Keratinocyte (primary cell): ENCODE data around the gene SKA1. TPM values are rescaled to one million over a fixed set of nuclear protein-coding genes. Genes with fewer than 3 reads are reported as not detected.

Source experiments
- DNase-seq: peaks from one replicate; pipeline ENCODE4 v3.0.0-alpha.2; 2011; ENCODE audit warnings: low read depth, missing footprints, low spot score
- FAIRE-seq: peaks from 2 replicates; lab custom pipeline; 2011; peaks lifted over from hg19 to GRCh38; lab: Jason Lieb, UNC
- H2AFZ ChIP-seq: 2 replicates; pipeline ENCODE4 v1.6.0; 2012; ENCODE audit warnings: low read length, control low read depth, inconsistent platforms; ENCODE audit not compliant: control insufficient read depth
- H3K27ac ChIP-seq: 2 replicates; pipeline ENCODE4 v1.5.1; 2011; ENCODE audit warnings: low read length; ENCODE audit not compliant: control insufficient read depth, insufficient read depth
- H3K27me3 ChIP-seq: 3 replicates; pipeline ENCODE4 v1.6.0; 2011; ENCODE audit warnings: low read length; ENCODE audit not compliant: control insufficient read depth, insufficient read depth; ENCODE audit errors: extremely low read depth
- H3K36me3 ChIP-seq, 2 experiments: 2 replicates in 1 of 2; 3 replicates in 1 of 2; pipeline ENCODE4 v1.5.1; 2011; ENCODE audit warnings: low read length in 2 of 2, mild to moderate bottlenecking in 1 of 2; ENCODE audit not compliant: control insufficient read depth in 2 of 2, insufficient read depth in 2 of 2; ENCODE audit errors: extremely low read depth in 1 of 2
- H3K4me1 ChIP-seq: 3 replicates; pipeline ENCODE4 v1.5.1; 2011; ENCODE audit warnings: low read length; ENCODE audit not compliant: control insufficient read depth, insufficient read depth; ENCODE audit errors: extremely low read depth
- H3K4me2 ChIP-seq: 3 replicates; pipeline ENCODE4 v1.6.0; 2011; ENCODE audit warnings: low read depth, low read length; ENCODE audit not compliant: control insufficient read depth, insufficient read depth; ENCODE audit errors: extremely low read depth
- H3K4me3 ChIP-seq, 3 experiments: fragments of 200-600 bp in 1 of 3; sonication (generic) in 1 of 3; 2 replicates in 2 of 3; 3 replicates in 1 of 3; pipeline ENCODE4 v1.5.1; 2011 to 2016; ENCODE audit warnings: low read length in 3 of 3, mild to moderate bottlenecking in 3 of 3, control low read depth in 2 of 3, inconsistent platforms in 1 of 3, low read depth in 1 of 3, mixed read lengths in 1 of 3, mixed run types in 1 of 3, moderate library complexity in 1 of 3; ENCODE audit not compliant: control insufficient read depth in 2 of 3, insufficient read depth in 2 of 3; ENCODE audit errors: extremely low read depth in 1 of 3
- H3K79me2 ChIP-seq: 2 replicates; pipeline ENCODE4 v1.6.0; 2012; ENCODE audit warnings: low read length; ENCODE audit not compliant: control insufficient read depth, insufficient read depth
- H3K9ac ChIP-seq: 3 replicates; pipeline ENCODE4 v1.6.0; 2011; ENCODE audit warnings: low read length; ENCODE audit not compliant: control insufficient read depth, insufficient read depth; ENCODE audit errors: extremely low read depth
- H3K9me1 ChIP-seq: 3 replicates; pipeline ENCODE4 v1.6.0; 2011; ENCODE audit warnings: low read length; ENCODE audit not compliant: control insufficient read depth, insufficient read depth; ENCODE audit errors: extremely low read depth
- H3K9me3 ChIP-seq: 2 replicates; pipeline ENCODE4 v1.5.1; 2012; ENCODE audit warnings: low read depth, low read length; ENCODE audit not compliant: control insufficient read depth
- H4K20me1 ChIP-seq: 3 replicates; pipeline ENCODE4 v1.6.0; 2011; ENCODE audit warnings: low read length; ENCODE audit not compliant: control insufficient read depth, insufficient read depth; ENCODE audit errors: extremely low read depth
- CTCF ChIP-seq, 3 experiments: IDR thresholded peaks in 1 of 3; conservative IDR thresholded peaks in 1 of 3; optimal IDR thresholded peaks in 1 of 3; 2 replicates in 2 of 3; 3 replicates in 1 of 3; pipeline versions ENCODE3 to v1.5.1; 2011; ENCODE audit warnings: low read length in 3 of 3, mild to moderate bottlenecking in 3 of 3, moderate library complexity in 2 of 3, control low read depth in 1 of 3, inconsistent platforms in 1 of 3; ENCODE audit not compliant: insufficient read depth in 2 of 3; ENCODE audit errors: extremely low read depth in 1 of 3
- EZH2 ChIP-seq: IDR thresholded peaks from one replicate; pipeline ENCODE4 v1.6.1; 2012; ENCODE audit warnings: inconsistent platforms, mild to moderate bottlenecking, low read length, moderate library complexity
- dilution Hi-C: fragments of 300-500 bp; cut with MboI; formaldehyde crosslinking; loops from one replicate; pipeline ENCODE4 v1.7.0; 2020; ENCODE audit warnings: low sequenced_read_pairs; ENCODE audit not compliant: extremely low pct_ligation_motif_present
- polyA plus RNA-seq, 5 experiments: library from polyadenylated mRNA; depleted of rRNA in 3 of 5; stranded (reverse) in 3 of 5; stranded (forward) in 1 of 5; unstranded in 1 of 5; fragments of >200 nt; gene quantifications; 1 replicate in 1 of 5; 2 replicates in 3 of 5; 3 replicates in 1 of 5; pipeline versions ENCODE4 v1.2.1 to v1.2.3, GENCODE V29; 2011 to 2012; ENCODE audit warnings: missing spikeins in 2 of 5, low read depth in 1 of 5, low replicate concordance in 1 of 5

The SKA1 gene
- polyA plus RNA-seq, 1 donor (not counting 4 experiments of a cell fraction or from before 2014, with no cell fraction given), result 8.4 TPM

GRCh38 chr18:50428531-50429206 lies 53.8 kb downstream of the SKA1 start:
- Histone ChIP-seq H3K4me1 (no peaks in the 10 kb centered on the region), H4K20me1 (no peaks in the 10 kb centered on the region), H3K9ac (no peak overlapping the region), H3K4me3 (no peak overlapping the region), H3K9me3 (no peaks in the 10 kb centered on the region), H3K9me1 (no peaks in the 10 kb centered on the region), H2AFZ (no peak overlapping the region), H3K27ac (no peak overlapping the region), H3K4me2 (no peak overlapping the region), H3K36me3 (no peaks in the 10 kb centered on the region), H3K79me2 (no peaks in the 10 kb centered on the region), H3K27me3 (no peaks in the 10 kb centered on the region)
- dilution Hi-C loops, result no loop called here
- FAIRE-seq (peak; percentile 9), DNase-seq (no peak)
- TF ChIP-seq EZH2, result no peak
- no peak for TF ChIP-seq CTCF (optimal IDR thresholded peaks at IDR 0.05 in 1 of 3, IDR thresholded peaks at IDR 0.05 in 1 of 3, conservative IDR thresholded peaks at IDR 0.05 in 1 of 3; ENCODE audit: extremely low read depth in 1 of 3, insufficient read depth in 2 of 3, low read length in 3 of 3)

GRCh38 chr18:50429207-50429948 lies 54.5 kb downstream of the SKA1 start:
- TF ChIP-seq CTCF (optimal IDR thresholded peaks at IDR 0.05 in 1 of 3, IDR thresholded peaks at IDR 0.05 in 1 of 3, conservative IDR thresholded peaks at IDR 0.05 in 1 of 3; ENCODE audit: extremely low read depth in 1 of 3, insufficient read depth in 2 of 3, low read length in 3 of 3), result peak in 2 of 3 experiments; percentile 26 to 32
- TF ChIP-seq EZH2, result no peak
- Histone ChIP-seq H3K27me3 (no peaks in the 10 kb centered on the region), H3K9ac (no peak overlapping the region), H3K9me3 (no peaks in the 10 kb centered on the region), H3K4me3 (no peak overlapping the region), H2AFZ (no peak overlapping the region), H3K9me1 (no peaks in the 10 kb centered on the region), H3K4me1 (no peaks in the 10 kb centered on the region), H3K4me2 (no peak overlapping the region), H3K27ac (no peak overlapping the region), H3K36me3 (no peaks in the 10 kb centered on the region), H3K79me2 (no peaks in the 10 kb centered on the region), H4K20me1 (no peaks in the 10 kb centered on the region)
- FAIRE-seq, result no peak
- DNase-seq, result no peak
- dilution Hi-C loops, result no loop called here
